H1 (cell line): ENCODE results near the gene APC2. TPM values are rescaled to one million over a fixed set of nuclear protein-coding genes. Genes with fewer than 3 reads are reported as not detected.

Experiments used
- CTCF ChIA-PET: fragments of 300-600 bp; sonication (Branson Sonifier 250); formaldehyde crosslinking; loops from one replicate; lab custom pipeline; 2021; ENCODE audit not compliant: partially characterized antibody; lab: Charles Lee
- POLR2A ChIA-PET: fragments of 300-600 bp; sonication (Branson Sonifier 250); formaldehyde crosslinking; loops from one replicate; lab custom pipeline; 2021; ENCODE audit warnings: inconsistent platforms; ENCODE audit not compliant: partially characterized antibody; lab: Charles Lee
- DNase-seq, 2 experiments: peaks; one replicate each; pipeline versions ENCODE4 v3.0.0 to v3.0.0-alpha.2; 2010 to 2022; ENCODE audit warnings: low spot score in 2 of 2, low read depth in 1 of 2, mixed read lengths in 1 of 2
- FAIRE-seq: peaks from 2 replicates; lab custom pipeline; 2011; peaks lifted over from hg19 to GRCh38; lab: Jason Lieb, UNC
- H2AFZ ChIP-seq: 2 replicates; pipeline ENCODE4 v1.8.1; 2012; ENCODE audit warnings: low read length, inconsistent platforms
- H2AK5ac ChIP-seq: 2 replicates; pipeline ENCODE4 v1.6.1; 2013; ENCODE audit warnings: low read depth, low read length
- H2BK120ac ChIP-seq: replicated peaks from 2 replicates; pipeline ENCODE3; 2013; ENCODE audit warnings: low read depth, low read length, inconsistent platforms
- H2BK12ac ChIP-seq: 2 replicates; pipeline ENCODE4 v1.6.1; 2013; ENCODE audit warnings: low read depth, low read length
- H2BK15ac ChIP-seq: 2 replicates; pipeline ENCODE4 v1.6.1; 2013; ENCODE audit warnings: low read length
- H2BK20ac ChIP-seq: 2 replicates; pipeline ENCODE4 v1.6.1; 2013; ENCODE audit warnings: low read length
- H2BK5ac ChIP-seq: 2 replicates; pipeline ENCODE4 v1.6.1; 2013; ENCODE audit warnings: low read depth, low read length
- H3K14ac ChIP-seq: 2 replicates; pipeline ENCODE4 v1.6.1; 2013; ENCODE audit warnings: inconsistent platforms; ENCODE audit not compliant: insufficient read length
- H3K18ac ChIP-seq: 2 replicates; pipeline ENCODE4 v1.6.1; 2013; ENCODE audit warnings: low read length; ENCODE audit errors: extremely low read depth
- H3K23ac ChIP-seq: 2 replicates; pipeline ENCODE4 v1.6.1; 2013; ENCODE audit warnings: inconsistent platforms; ENCODE audit not compliant: insufficient read length
- H3K23me2 ChIP-seq: 2 replicates; pipeline ENCODE4 v1.6.1; 2013; ENCODE audit warnings: low read depth, low read length
- H3K27ac ChIP-seq: 2 replicates; pipeline ENCODE4 v1.6.1; 2011; ENCODE audit warnings: low read depth, low read length, inconsistent platforms
- H3K27me3 ChIP-seq, 4 experiments: replicated peaks in 1 of 4; 1 replicate in 1 of 4; 2 replicates in 3 of 4; pipeline versions ENCODE4 v1.6.1 to v1.8.1; 2011 to 2013; ENCODE audit warnings: low read length in 3 of 4, mild to moderate bottlenecking in 3 of 4, inconsistent platforms in 2 of 4, mixed read lengths in 2 of 4, moderate library complexity in 1 of 4; ENCODE audit not compliant: control insufficient read depth in 3 of 4, insufficient read depth in 3 of 4; ENCODE audit errors: extremely low read depth in 1 of 4
- H3K36me3 ChIP-seq, 4 experiments: 2 replicates each; pipeline versions ENCODE4 v1.6.1 to v1.8.1; 2011 to 2013; ENCODE audit warnings: mild to moderate bottlenecking in 4 of 4, low read length in 3 of 4, moderate library complexity in 2 of 4, control low read depth in 1 of 4, inconsistent platforms in 1 of 4; ENCODE audit not compliant: insufficient read depth in 4 of 4, control insufficient read depth in 2 of 4
- H3K4ac ChIP-seq: replicated peaks from 2 replicates; pipeline ENCODE3; 2013; ENCODE audit warnings: low read length, low read depth, mixed read lengths, inconsistent platforms; ENCODE audit not compliant: insufficient read length
- H3K4me1 ChIP-seq, 4 experiments: replicated peaks in 1 of 4; 1 replicate in 1 of 4; 2 replicates in 3 of 4; pipeline versions ENCODE4 v1.6.1 to v1.8.1; 2011 to 2013; ENCODE audit warnings: low read length in 3 of 4, inconsistent platforms in 2 of 4, mixed read lengths in 1 of 4; ENCODE audit not compliant: insufficient read depth in 4 of 4, control insufficient read depth in 3 of 4
- H3K4me2 ChIP-seq, 2 experiments: 2 replicates each; pipeline versions ENCODE4 v1.6.1 to v1.8.1; 2011 to 2013; ENCODE audit warnings: low read depth in 2 of 2, low read length in 2 of 2, control low read depth in 1 of 2, inconsistent platforms in 1 of 2, mild to moderate bottlenecking in 1 of 2; ENCODE audit not compliant: insufficient read depth in 1 of 2
- H3K4me3 ChIP-seq, 4 experiments: fragments of 200-600, 300-600 bp in 1 of 4; sonication (generic), shearing (Covaris generic), sonication (Bioruptor Twin) in 1 of 4; 2 replicates each; pipeline versions ENCODE4 v1.5.1 to v1.8.1; 2011 to 2016; ENCODE audit warnings: low read length in 4 of 4, low read depth in 3 of 4, control low read depth in 2 of 4, inconsistent platforms in 2 of 4, mild to moderate bottlenecking in 2 of 4, mixed read lengths in 1 of 4, moderate library complexity in 1 of 4; ENCODE audit not compliant: insufficient read depth in 2 of 4; ENCODE audit errors: extremely low read depth in 1 of 4
- H3K56ac ChIP-seq: replicated peaks from 2 replicates; pipeline ENCODE3; 2013; ENCODE audit warnings: low read depth, mild to moderate bottlenecking, mixed read lengths, low read length, inconsistent platforms; ENCODE audit not compliant: insufficient read length
- H3K79me1 ChIP-seq: 2 replicates; pipeline ENCODE4 v1.6.1; 2013; ENCODE audit warnings: low read depth, low read length, control low read depth
- H3K79me2 ChIP-seq, 2 experiments: 2 replicates each; pipeline versions ENCODE4 v1.6.1 to v1.8.1; 2012 to 2013; ENCODE audit warnings: low read length in 2 of 2, mild to moderate bottlenecking in 2 of 2, inconsistent platforms in 1 of 2; ENCODE audit not compliant: insufficient read depth in 2 of 2, control insufficient read depth in 1 of 2
- H3K9ac ChIP-seq, 4 experiments: replicated peaks in 1 of 4; 1 replicate in 1 of 4; 2 replicates in 3 of 4; pipeline versions ENCODE4 v1.6.1 to v1.8.1; 2011 to 2013; ENCODE audit warnings: low read depth in 3 of 4, low read length in 3 of 4, control low read depth in 2 of 4, mild to moderate bottlenecking in 2 of 4, moderate library complexity in 2 of 4, inconsistent platforms in 1 of 4; ENCODE audit errors: extremely low read depth in 1 of 4
- H3K9me3 ChIP-seq, 2 experiments: 2 replicates each; pipeline versions ENCODE4 v1.6.1 to v1.8.1; 2012 to 2013; ENCODE audit warnings: mild to moderate bottlenecking in 2 of 2, moderate library complexity in 2 of 2, control low read depth in 1 of 2, inconsistent platforms in 1 of 2, low read depth in 1 of 2, low read length in 1 of 2, mixed read lengths in 1 of 2; ENCODE audit not compliant: insufficient read depth in 2 of 2
- H4K20me1 ChIP-seq, 2 experiments: replicated peaks in 1 of 2; 2 replicates each; pipeline versions ENCODE3 to v1.8.1; 2011 to 2013; ENCODE audit warnings: inconsistent platforms in 2 of 2, low read length in 2 of 2, mild to moderate bottlenecking in 1 of 2; ENCODE audit not compliant: insufficient read depth in 2 of 2, control insufficient read depth in 1 of 2
- H4K5ac ChIP-seq: 2 replicates; pipeline ENCODE4 v1.6.1; 2013; ENCODE audit warnings: low read length, low read depth, mixed read lengths, inconsistent platforms; ENCODE audit not compliant: insufficient read length
- H4K8ac ChIP-seq: 2 replicates; pipeline ENCODE4 v1.8.0; 2013; ENCODE audit warnings: mild to moderate bottlenecking, moderate library complexity, low read length, inconsistent platforms; ENCODE audit not compliant: insufficient read depth; ENCODE audit errors: extremely low read depth
- H4K91ac ChIP-seq: replicated peaks from 2 replicates; pipeline ENCODE3; 2013; ENCODE audit warnings: low read length, mixed read lengths, inconsistent platforms; ENCODE audit not compliant: insufficient read length
- BACH1 ChIP-seq: IDR thresholded peaks from 2 replicates; pipeline ENCODE4 v1.6.1; 2012; ENCODE audit warnings: low read length, improper control_type of control experiment
- CREB1 ChIP-seq: IDR thresholded peaks from 2 replicates; pipeline ENCODE4 v1.6.1; 2012; ENCODE audit warnings: inconsistent platforms
- SAP30 ChIP-seq: fragments of 300-600 bp; sonication (generic); IDR thresholded peaks from 2 replicates; pipeline ENCODE4 v1.7.1; 2012; ENCODE audit warnings: low read length, moderate library complexity, mild to moderate bottlenecking, inconsistent platforms; ENCODE audit not compliant: insufficient read depth, insufficient replicate concordance
- SIRT6 ChIP-seq: IDR thresholded peaks from one replicate; pipeline ENCODE4 v1.7.1; 2012; ENCODE audit warnings: low read length, inconsistent platforms
- WGBS, 2 experiments: shearing (Covaris generic) in 1 of 2; methylation state at CpG; one replicate each; pipeline versions ENCODE4 v1.1.6 to v1.1.7; 2013 to 2015; ENCODE audit warnings: low lambda C conversion rate in 2 of 2, mixed read lengths in 2 of 2, inconsistent platforms in 1 of 2, low coverage in 1 of 2, missing lambda C conversion rate in 1 of 2; ENCODE audit not compliant: insufficient replicate concordance in 2 of 2, insufficient coverage in 1 of 2, insufficient read length in 1 of 2; ENCODE audit errors: extremely low coverage in 1 of 2, missing lambda C conversion rate in 1 of 2; 5-methylcytosine and 5-hydroxymethylcytosine counted together
- polyA plus RNA-seq, 7 experiments: library from polyadenylated mRNA; depleted of rRNA in 3 of 7; stranded (reverse) in 5 of 7; unstranded in 2 of 7; fragments of >200 nt in 5 of 7; fragments of 200-250 nt in 2 of 7; gene quantifications; 1 replicate in 5 of 7; 2 replicates in 1 of 7; 4 replicates in 1 of 7; pipeline versions ENCODE4 v1.2.1 to v1.2.3, GENCODE V29; 2011 to 2013; ENCODE audit warnings: missing spikeins in 2 of 7, mixed read lengths in 2 of 7
- total RNA-seq: library from RNA; stranded (reverse); fragmentation: NEBNext Ultra II Directional; extraction: Animal tissue kit (Norgen Biotek cat#: 25700); gene quantifications from 2 replicates; pipeline ENCODE4 v1.2.1, GENCODE V29; 2021

The APC2 gene
- total and polyA plus RNA-seq, 2 of the 8 experiments (the other 6 are each of a cell fraction or from before 2014, with no cell fraction given): 1.3 to 4.1 TPM

GRCh38 chr19:1491849-1492170 lies 41.9 kb downstream of the APC2 start:
- Histone ChIP-seq H3K27me3 (peaks cover 3 to 17% (median 9%) of the 10 kb centered on the region in 4 experiments; a peak in 6 of 7 replicates), H4K8ac (no peak overlapping the region), H3K79me1 (no peaks in the 10 kb centered on the region), H3K9ac (no peak overlapping the region), H3K9me3 (no peaks in the 10 kb centered on the region), H3K4me3 (peak overlapping the region; percentile 52 to 72 (median 58)), H3K23ac (no peak overlapping the region), H3K23me2 (peaks cover 9% of the 10 kb centered on the region), H3K4me1 (peaks cover 0 to 5% (median 2%) of the 10 kb centered on the region in 4 experiments; a peak in 5 of 7 replicates), H3K27ac (no peak overlapping the region), H3K4me2 (peak overlapping the region; percentile 66 to 85), H3K18ac (no peak overlapping the region; the same call in 1 of the 2 replicates), H3K79me2 (no peaks in the 10 kb centered on the region), H2BK12ac (no peak overlapping the region), H2BK120ac (no peak overlapping the region), H2AK5ac (no peak overlapping the region), H2AFZ (no peak overlapping the region), H3K56ac (no peak overlapping the region), H2BK15ac (no peak overlapping the region), H3K36me3 (no peaks in the 10 kb centered on the region), H3K4ac (no peak overlapping the region), H4K20me1 (peaks cover 0 to 5% of the 10 kb centered on the region in 2 experiments), H3K14ac (no peak overlapping the region), H2BK5ac (no peak overlapping the region), H4K91ac (no peak overlapping the region), H4K5ac (no peak overlapping the region), H2BK20ac (no peak overlapping the region)
- FAIRE-seq (no peak), DNase-seq (no peak)
- POLR2A ChIA-PET: interaction anchor here (1.0 to 1.9 kb wide), 4 partner anchors 11 to 53 kb away, joined by 4 to 8 read pairs (median 6); no protein-coding TSS in a partner anchor
- WGBS, 2 experiments: 85% methylated on average over 12 of the region's 12 CpGs; no CpG with 5 or more reads in 1 of the 2 experiments
- no peak for TF ChIP-seq SAP30
- no peak for TF ChIP-seq BACH1
- no peak for TF ChIP-seq SIRT6
- TF ChIP-seq CREB1: no peak
- CTCF ChIA-PET: interaction anchor here (1.3 kb wide), 1 partner anchor 26 kb away, joined by 4 read pairs; no protein-coding TSS in a partner anchor
